Measurements from ENCODE around the gene FNDC3B. TPM values are rescaled to one million over a fixed set of nuclear protein-coding genes. Genes with fewer than 3 reads are reported as not detected.

The FNDC3B gene
- total RNA-seq, 1 donor, result 221 TPM

GRCh38 chr3:172375206-172375850, 335.9 kb downstream of the FNDC3B start:
- no peak for DNase-seq (ENCODE audit: low read depth)

DNA sequence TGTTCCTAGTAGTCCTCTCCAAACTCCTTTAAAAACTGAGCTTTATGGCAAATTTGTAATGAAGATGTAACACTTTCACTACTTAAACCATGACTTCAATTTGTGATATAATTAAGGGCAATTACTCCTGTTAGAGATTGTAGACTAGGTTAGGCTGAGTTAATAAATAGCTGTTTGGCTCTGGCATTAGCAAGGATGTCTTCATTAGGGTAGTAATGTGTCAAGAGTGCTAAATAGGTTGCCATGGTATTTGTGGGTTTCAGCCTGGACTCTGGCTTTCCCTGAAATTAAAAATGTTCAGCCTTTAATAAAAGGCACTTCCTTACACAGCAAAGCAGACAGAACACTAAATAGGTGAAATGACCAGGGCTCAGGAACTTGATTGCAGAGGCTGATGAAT, 337.0 kb downstream of the FNDC3B start:
- TF ChIP-seq, protein P1, sequence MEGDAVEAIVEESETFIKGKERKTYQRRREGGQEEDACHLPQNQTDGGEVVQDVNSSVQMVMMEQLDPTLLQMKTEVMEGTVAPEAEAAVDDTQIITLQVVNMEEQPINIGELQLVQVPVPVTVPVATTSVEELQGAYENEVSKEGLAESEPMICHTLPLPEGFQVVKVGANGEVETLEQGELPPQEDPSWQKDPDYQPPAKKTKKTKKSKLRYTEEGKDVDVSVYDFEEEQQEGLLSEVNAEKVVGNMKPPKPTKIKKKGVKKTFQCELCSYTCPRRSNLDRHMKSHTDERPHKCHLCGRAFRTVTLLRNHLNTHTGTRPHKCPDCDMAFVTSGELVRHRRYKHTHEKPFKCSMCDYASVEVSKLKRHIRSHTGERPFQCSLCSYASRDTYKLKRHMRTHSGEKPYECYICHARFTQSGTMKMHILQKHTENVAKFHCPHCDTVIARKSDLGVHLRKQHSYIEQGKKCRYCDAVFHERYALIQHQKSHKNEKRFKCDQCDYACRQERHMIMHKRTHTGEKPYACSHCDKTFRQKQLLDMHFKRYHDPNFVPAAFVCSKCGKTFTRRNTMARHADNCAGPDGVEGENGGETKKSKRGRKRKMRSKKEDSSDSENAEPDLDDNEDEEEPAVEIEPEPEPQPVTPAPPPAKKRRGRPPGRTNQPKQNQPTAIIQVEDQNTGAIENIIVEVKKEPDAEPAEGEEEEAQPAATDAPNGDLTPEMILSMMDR (IDR thresholded peaks at IDR 0.05; ENCODE audit: insufficient read depth, low read depth, low read length), result no peak
- H3K4me3 ChIP-seq (ENCODE audit: low read depth, low read length), result no peak overlapping the region
- no peak for DNase-seq (ENCODE audit: low read depth)

More at GRCh38 chr3:172375206-172375850, 335.9 kb downstream of the FNDC3B start:
- H3K4me3 ChIP-seq (ENCODE audit: low read depth, low read length), result no peak overlapping the region
- TF ChIP-seq, protein P1 (IDR thresholded peaks at IDR 0.05; ENCODE audit: insufficient read depth, low read depth, low read length), result no peak

DNA sequence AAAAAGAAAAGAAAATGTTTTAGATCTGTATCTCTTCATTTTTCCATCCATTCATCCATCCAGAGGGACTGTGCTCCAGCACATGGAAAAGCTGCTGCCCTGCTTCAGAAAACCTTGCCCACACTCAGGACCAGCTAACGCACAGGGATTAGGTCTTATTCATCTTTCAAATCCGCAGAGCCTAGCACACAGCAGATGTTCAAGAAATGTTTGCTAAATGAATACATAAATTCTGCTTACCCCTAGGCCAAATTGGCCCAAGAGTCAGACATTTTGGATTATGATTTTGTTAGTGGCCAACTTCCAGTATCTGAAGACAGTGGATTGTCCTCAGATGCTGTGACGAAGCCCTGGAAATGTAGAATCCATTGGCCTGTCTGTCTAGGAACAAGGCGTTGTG, 337.5 kb downstream of the FNDC3B start:
- TF ChIP-seq, protein P1 (IDR thresholded peaks at IDR 0.05; ENCODE audit: insufficient read depth, low read depth, low read length), result no peak

DNA sequence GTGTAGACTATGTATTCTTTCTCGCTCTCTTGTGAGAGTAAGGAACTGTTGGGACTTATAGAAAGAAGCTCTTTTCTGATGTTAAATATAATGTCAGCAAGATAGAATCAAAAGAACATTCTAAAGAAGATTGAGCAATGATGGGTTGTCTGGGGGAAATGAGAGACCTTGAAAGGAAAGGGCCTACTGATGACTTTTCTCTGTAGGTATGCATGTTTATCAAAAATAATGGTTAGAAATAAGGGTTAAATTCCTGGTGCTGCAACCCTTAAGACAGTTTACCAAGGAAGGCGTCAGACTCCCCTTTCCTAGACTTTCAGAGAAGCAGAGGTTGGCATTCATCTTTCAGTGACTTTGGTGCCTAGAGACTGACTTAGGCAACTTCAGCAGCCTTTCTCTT, 339.1 kb downstream of the FNDC3B start:
- H3K4me3 ChIP-seq (ENCODE audit: low read depth, low read length), result no peak overlapping the region
- no peak for DNase-seq (ENCODE audit: low read depth)
- TF ChIP-seq, protein P1 (IDR thresholded peaks at IDR 0.05; ENCODE audit: insufficient read depth, low read depth, low read length), result no peak

More for the DNA sequence above, 337.5 kb downstream of the FNDC3B start:
- no peak overlapping the region for H3K4me3 ChIP-seq (ENCODE audit: low read depth, low read length)
- DNase-seq (ENCODE audit: low read depth), result no peak

- no peak overlapping the region for H3K4me3 ChIP-seq (ENCODE audit: low read depth, low read length)
- TF ChIP-seq, protein P1 (IDR thresholded peaks at IDR 0.05; ENCODE audit: insufficient read depth, low read depth, low read length), result no peak
- no peak for DNase-seq (ENCODE audit: low read depth)
These were observed 340.0 kb downstream of the FNDC3B start for GRCh38 chr3:172379372-172379771.

GRCh38 chr3:172380632-172381031, 341.3 kb downstream of the FNDC3B start:
- no peak overlapping the region for H3K4me3 ChIP-seq (ENCODE audit: low read depth, low read length)
- DNase-seq (ENCODE audit: low read depth), result no peak
- TF ChIP-seq, protein P1 (IDR thresholded peaks at IDR 0.05; ENCODE audit: insufficient read depth, low read depth, low read length), result no peak

- DNase-seq (ENCODE audit: low read depth), result no peak
- TF ChIP-seq, protein P1 (IDR thresholded peaks at IDR 0.05; ENCODE audit: insufficient read depth, low read depth, low read length), result no peak
- H3K4me3 ChIP-seq (ENCODE audit: low read depth, low read length), result no peak overlapping the region
These were observed 344.0 kb downstream of the FNDC3B start for GRCh38 chr3:172383306-172383796.
